Activated T-cell treated with anti-CD3 and anti-CD28 coated beads, Interleukin-2, amount 50 U/mL, for 4 hours (primary cell): ENCODE measurements around the gene FSTL1. TPM values are rescaled to one million over a fixed set of nuclear protein-coding genes. Genes with fewer than 3 reads are reported as not detected.

Experiments used
- ATAC-seq, 2 donors: fragments of 200-7000 bp; cut with Tn5 transposase; one replicate each; pipeline ENCODE4 v1.10.0; 2021
- DNase-seq: peaks from one replicate; pipeline ENCODE4 v3.0.0-alpha.2; 2020
- H3K27me3 Mint-ChIP-seq: one replicate; pipeline ENCODE4 v1.8.0; 2021; ENCODE audit warnings: low read depth, mixed read lengths
- H3K36me3 Mint-ChIP-seq: one replicate; pipeline ENCODE4 v1.8.0; 2022; ENCODE audit warnings: mixed read lengths; ENCODE audit not compliant: insufficient read depth
- H3K4me1 Mint-ChIP-seq: one replicate; pipeline ENCODE4 v1.8.0; 2021; ENCODE audit warnings: low read depth, mixed read lengths
- H3K4me3 Mint-ChIP-seq: one replicate; pipeline ENCODE4 v1.8.0; 2021; ENCODE audit warnings: mild to moderate bottlenecking, moderate library complexity, mixed read lengths
- H3K9me3 Mint-ChIP-seq: one replicate; pipeline ENCODE4 v1.8.0; 2021; ENCODE audit warnings: mixed read lengths
- total RNA-seq, 3 donors: library from RNA; stranded (reverse); gene quantifications; one replicate each; pipeline ENCODE4 v1.2.1, GENCODE V29; 2021

Gene FSTL1
- total RNA-seq, 3 donors from 2014 or later: 0.58 to 1.2 (median 0.91) TPM

DNA sequence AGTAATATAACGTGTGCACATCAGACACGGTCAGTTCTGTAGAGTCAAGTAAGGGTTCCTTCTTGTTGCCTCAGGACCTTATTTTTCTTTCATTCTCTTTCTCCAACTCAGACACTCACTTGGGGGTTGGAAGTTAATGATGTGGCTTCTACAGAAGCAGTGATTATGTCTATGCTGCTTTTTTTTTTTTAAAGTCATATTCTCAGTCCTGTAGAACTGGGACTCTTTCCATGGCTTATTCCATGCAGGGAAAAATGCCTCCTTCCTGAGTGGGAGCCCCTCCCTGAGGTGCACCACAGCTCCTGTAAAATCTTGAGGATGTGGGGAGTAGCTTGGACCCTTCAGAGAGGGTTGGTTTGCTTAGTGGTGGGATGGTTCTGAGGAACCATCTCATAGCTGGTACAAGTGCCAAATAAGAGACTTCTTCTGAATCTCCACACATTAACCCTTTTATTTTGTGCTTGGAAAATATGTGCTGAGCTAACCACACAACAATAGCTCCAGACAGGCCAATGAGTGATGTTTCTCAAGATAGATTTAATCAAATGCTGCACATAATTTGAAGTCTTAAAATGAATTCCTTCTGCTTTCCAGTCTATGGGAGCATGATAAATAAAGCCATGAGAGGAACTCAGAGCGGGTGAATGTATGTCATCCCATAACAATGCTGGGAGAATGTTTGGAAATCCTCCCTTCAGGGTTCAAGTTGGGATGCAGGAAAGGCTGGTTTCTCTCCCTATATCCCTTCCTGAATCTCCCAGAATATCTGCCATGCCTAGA lies 23.3 kb upstream of the FSTL1 start:
- H3K27me3 Mint-ChIP-seq: peaks cover 14% of the 10 kb centered on the region
- ATAC-seq (no peak), DNase-seq (no peak)
- no peaks in the 10 kb centered on the region for H3K36me3 Mint-ChIP-seq
- no peak overlapping the region for H3K4me3 Mint-ChIP-seq
- no peaks in the 10 kb centered on the region for H3K9me3 Mint-ChIP-seq
- no peaks in the 10 kb centered on the region for H3K4me1 Mint-ChIP-seq

DNA sequence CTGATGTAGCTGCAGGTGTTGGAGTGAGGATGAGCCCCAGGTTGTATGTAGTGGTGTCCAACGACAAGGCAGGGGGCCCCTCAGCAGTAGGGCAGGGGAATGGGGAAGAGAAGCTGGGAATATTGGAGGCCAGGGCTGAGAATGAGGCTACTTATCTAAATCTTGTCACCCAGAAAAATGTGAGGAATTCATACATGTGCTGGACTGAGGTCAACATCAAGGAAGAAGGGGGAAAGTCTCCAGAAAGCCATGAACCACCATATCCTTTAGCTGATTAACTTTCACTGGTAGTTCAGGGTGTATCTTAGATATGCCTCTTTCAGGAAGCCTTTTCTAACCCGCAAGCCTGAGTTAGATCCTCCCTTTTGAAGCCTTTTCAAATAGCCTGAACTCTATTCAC lies 22.6 kb upstream of the FSTL1 start:
- ATAC-seq: no peak
- Mint-ChIP-seq H3K27me3 (peaks cover 14% of the 10 kb centered on the region), H3K9me3 (no peaks in the 10 kb centered on the region)

DNA sequence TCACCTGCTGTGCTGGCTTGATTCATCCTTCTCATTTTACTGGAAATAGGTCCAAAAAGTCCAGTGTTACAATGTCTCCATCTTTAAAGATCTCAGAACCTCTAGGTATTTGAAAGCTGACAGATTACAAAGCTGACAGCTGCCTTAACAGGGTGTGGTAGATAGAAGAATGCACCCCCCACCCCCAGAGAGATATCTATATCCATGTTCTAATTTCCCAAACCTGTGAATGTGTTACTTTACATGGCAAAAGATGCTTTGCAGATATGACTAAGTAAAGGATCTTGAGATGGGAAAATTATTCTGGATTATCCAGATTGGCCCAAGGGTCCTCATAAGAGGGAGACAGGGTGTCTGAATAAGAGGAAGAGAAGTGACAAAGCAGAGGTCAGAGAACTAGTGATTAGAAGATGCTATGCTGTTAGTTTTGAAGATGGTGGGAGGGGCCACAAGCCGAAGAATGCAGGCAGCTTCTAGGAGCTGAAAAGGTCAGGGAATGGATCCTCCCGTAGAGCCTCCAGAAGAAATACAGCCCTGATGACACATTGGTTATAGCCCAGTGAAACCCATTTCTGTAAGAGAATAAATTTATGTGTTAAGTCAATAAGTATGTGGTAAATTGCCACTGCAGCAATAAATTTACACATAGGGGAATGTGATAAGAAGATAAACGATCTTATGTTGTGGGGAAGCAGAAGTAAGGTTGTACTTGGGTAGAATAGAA lies 21.5 kb upstream of the FSTL1 start:
- no peak overlapping the region for H3K4me3 Mint-ChIP-seq
- no peaks in the 10 kb centered on the region for H3K9me3 Mint-ChIP-seq
- no peak for DNase-seq
- H3K4me1 Mint-ChIP-seq: no peaks in the 10 kb centered on the region
- H3K36me3 Mint-ChIP-seq: no peaks in the 10 kb centered on the region
- no peak for ATAC-seq
- H3K27me3 Mint-ChIP-seq: peaks cover 13% of the 10 kb centered on the region

More for the DNA sequence above, 22.6 kb upstream of the FSTL1 start:
- no peak for DNase-seq
- Mint-ChIP-seq H3K36me3 (no peaks in the 10 kb centered on the region), H3K4me3 (no peak overlapping the region), H3K4me1 (no peaks in the 10 kb centered on the region)

DNA sequence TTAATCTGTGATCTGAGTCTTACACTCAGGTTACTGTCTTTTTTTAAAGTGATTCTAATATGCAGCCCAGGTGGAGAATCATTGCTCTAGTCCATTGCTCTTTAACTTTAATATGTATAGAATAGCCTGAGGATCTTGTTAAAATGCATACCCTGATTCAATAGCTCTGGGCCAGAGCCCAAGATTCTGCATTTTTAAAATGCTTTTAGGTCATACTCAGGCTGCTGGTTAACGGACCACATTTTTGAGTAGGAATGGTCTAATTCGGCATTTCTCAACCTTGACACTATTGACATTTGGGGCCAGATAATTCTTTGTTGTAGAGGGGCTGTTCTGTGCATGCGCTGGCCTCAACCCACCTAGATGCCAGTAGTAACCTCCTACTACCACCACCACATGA lies 20.9 kb upstream of the FSTL1 start:
- no peaks in the 10 kb centered on the region for H3K36me3 Mint-ChIP-seq
- no peaks in the 10 kb centered on the region for H3K9me3 Mint-ChIP-seq
- ATAC-seq (no peak), DNase-seq (no peak)
- H3K4me1 Mint-ChIP-seq: no peaks in the 10 kb centered on the region
- H3K4me3 Mint-ChIP-seq: no peak overlapping the region
- peaks cover 13% of the 10 kb centered on the region for H3K27me3 Mint-ChIP-seq

DNA sequence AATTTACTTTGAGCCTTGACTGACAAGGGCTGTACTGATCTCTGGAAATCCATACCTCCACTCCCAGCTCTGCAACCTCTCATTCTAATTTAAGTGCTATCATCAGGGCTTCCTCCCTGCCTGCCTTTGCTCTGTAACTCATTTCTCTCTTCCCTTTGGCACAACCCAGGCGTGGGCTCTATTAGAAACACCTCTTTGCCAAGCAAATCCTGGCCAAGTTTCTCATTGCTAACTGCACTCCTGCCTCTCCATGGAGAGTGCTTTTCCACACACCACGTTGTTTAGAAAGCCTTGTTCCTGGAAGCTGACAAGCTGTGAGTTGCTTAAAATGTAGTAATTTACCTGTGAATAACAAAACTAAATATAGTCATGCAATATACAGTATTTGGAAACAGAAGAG lies 20.1 kb upstream of the FSTL1 start:
- Mint-ChIP-seq H3K36me3 (no peaks in the 10 kb centered on the region), H3K4me3 (no peak overlapping the region), H3K27me3 (peaks cover 11% of the 10 kb centered on the region), H3K4me1 (no peaks in the 10 kb centered on the region), H3K9me3 (no peaks in the 10 kb centered on the region)
- no peak for DNase-seq
- ATAC-seq: no peak

DNA sequence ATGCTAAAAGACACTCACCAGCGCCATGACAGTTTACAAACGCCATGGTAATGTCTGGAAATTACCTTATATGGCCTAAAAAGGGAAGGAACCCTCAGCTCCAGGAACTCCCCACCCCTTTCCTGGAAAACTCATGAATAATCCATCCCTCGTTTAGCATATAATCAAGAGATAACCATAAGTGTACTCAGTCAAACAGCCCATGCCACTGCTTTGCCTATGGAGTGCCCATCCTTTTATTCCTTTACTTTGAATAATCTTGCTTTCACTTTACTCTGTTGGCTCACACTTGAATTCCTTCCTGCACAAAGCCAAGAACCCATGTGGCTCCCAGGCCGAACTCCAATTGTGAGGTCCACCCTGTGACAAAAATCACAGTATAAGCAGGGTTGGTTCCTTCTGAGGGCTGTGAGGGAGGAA lies 19.1 kb upstream of the FSTL1 start:
- Mint-ChIP-seq H3K4me3 (no peak overlapping the region), H3K4me1 (no peaks in the 10 kb centered on the region), H3K27me3 (peaks cover 10% of the 10 kb centered on the region), H3K9me3 (no peaks in the 10 kb centered on the region), H3K36me3 (no peaks in the 10 kb centered on the region)
- DNase-seq: no peak
- ATAC-seq: no peak

DNA sequence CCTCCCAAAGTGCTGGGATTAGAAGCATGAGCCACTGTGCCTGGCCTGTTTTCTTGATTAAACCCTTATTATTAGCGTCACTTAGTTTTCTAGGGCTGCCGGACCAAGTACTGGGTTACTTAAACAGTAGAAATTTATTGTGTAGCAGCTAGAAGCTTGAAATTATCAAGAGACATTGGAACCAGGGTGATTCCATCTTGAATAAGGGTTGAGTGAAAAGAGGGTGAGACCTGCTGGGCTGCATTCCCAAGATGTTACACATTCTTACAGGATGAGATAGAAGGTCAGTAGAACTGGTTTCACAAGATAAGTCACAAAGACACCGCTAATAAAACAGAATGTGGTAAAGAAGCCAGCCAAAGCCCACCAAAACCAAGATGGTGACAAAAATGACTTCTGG lies 18.6 kb upstream of the FSTL1 start:
- no peaks in the 10 kb centered on the region for H3K9me3 Mint-ChIP-seq
- H3K4me3 Mint-ChIP-seq: no peak overlapping the region
- DNase-seq: no peak
- no peaks in the 10 kb centered on the region for H3K4me1 Mint-ChIP-seq
- no peak for ATAC-seq
- H3K27me3 Mint-ChIP-seq: peaks cover 10% of the 10 kb centered on the region
- H3K36me3 Mint-ChIP-seq: no peaks in the 10 kb centered on the region

DNA sequence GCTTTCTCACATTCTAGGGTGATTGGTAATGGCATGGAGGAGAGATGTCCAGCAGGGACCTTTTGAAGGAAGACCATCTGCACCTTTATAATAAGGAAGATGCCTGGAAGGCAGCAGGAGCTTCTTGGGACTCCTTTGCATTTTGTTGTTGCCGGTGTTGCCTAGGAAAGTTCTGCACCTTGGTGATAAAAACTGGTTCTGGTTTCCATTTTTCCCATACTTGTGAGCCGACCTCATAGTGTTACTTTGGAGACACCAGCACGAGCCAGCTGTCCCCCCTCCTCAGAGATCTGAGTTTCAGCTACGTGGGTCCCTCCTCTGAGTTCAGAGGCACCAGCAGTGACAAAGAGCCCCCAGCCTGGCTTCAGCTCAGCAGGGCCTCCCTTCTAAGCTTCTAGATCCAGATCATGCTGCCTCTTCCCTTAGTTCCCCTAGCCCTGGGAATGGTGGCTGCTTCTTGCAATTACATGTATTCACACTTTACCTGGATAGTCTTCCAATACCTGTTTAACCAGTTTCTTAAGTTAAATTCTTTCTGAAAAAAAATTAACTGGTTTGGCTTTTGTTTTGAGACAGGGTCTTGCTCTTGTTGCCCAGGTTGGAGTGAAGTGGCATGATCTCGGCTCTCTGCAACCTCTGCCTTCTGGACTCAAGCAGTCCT lies 18.0 kb upstream of the FSTL1 start:
- H3K4me3 Mint-ChIP-seq: no peak overlapping the region
- no peaks in the 10 kb centered on the region for H3K36me3 Mint-ChIP-seq
- no peaks in the 10 kb centered on the region for H3K9me3 Mint-ChIP-seq
- peaks cover 10% of the 10 kb centered on the region for H3K27me3 Mint-ChIP-seq
- ATAC-seq (no peak), DNase-seq (no peak)
- no peaks in the 10 kb centered on the region for H3K4me1 Mint-ChIP-seq

DNA sequence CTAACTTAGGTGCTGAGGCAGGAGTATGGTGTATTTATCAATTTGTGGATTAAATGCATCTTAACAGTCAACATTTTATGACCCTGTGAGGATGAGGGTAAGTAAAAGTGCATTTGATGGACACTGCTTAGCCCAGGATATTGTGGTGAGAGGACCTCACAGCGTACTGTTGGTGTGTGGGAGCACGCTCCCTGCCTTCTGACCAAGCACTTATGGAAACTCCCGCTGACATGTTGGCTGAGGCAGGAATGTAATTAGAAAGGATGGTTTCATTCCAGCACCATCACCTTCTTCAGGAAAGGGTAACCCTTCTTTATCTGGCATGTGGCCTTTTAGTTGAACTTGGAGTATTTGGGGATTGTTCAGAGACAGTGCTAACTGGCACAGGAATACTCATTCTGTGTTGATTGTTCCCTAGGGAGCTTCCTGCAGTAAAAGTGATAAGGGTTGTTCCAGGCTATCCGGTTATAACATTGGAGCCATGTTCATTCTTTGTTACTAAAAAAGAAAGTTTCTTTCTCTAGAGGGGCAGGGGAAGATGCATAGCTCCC lies 11.7 kb upstream of the FSTL1 start:
- ATAC-seq (no peak), DNase-seq (no peak)
- peaks cover 7% of the 10 kb centered on the region for H3K27me3 Mint-ChIP-seq
- no peak overlapping the region for H3K4me3 Mint-ChIP-seq
- no peaks in the 10 kb centered on the region for H3K4me1 Mint-ChIP-seq
- H3K36me3 Mint-ChIP-seq: no peaks in the 10 kb centered on the region
- no peaks in the 10 kb centered on the region for H3K9me3 Mint-ChIP-seq

DNA sequence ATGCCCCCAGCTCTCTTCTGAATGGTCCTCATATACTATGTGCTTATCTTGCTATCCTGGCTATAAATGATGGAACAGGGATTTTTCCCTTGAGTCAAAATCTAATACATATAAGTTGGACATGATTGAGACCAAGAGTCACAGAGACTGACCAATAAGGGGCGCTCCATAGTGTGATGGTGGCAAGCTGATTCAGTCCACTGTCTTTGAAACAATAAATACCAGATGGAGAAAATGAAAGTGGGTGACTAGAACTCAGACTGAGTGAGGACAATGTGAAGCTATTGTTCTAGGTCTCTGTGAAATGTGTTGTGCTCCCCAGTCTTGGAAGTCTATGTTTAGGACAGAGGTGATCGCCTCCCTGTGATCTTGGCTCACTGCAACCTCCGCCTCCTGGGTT lies 10.6 kb upstream of the FSTL1 start:
- DNase-seq (no peak), ATAC-seq (no peak)
- Mint-ChIP-seq H3K27me3 (peaks cover 7% of the 10 kb centered on the region), H3K4me1 (no peaks in the 10 kb centered on the region), H3K4me3 (no peak overlapping the region), H3K9me3 (no peaks in the 10 kb centered on the region), H3K36me3 (no peaks in the 10 kb centered on the region)

DNA sequence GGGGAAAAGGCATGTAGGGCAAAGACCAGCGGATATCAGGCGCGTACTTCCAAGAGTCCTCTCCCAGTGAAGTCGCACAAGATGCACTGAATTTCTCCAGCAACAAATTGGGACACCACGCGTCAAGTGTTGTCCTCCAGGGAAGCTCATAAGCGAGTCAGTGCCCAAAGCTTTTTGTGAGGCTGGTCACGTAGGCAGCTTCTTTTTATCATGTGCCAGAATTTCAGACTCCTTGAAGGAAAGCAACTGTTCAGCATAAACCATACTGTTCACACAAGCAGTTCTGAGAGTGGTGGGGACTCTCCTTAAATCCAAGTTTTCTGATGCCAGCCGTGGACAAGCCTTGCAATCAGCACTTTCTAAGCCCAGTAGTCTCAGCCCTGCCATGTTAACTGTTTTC lies 10.1 kb upstream of the FSTL1 start:
- Mint-ChIP-seq H3K4me3 (no peak overlapping the region), H3K9me3 (no peaks in the 10 kb centered on the region), H3K4me1 (no peaks in the 10 kb centered on the region), H3K27me3 (peaks cover 7% of the 10 kb centered on the region), H3K36me3 (no peaks in the 10 kb centered on the region)
- no peak for ATAC-seq
- DNase-seq: no peak

DNA sequence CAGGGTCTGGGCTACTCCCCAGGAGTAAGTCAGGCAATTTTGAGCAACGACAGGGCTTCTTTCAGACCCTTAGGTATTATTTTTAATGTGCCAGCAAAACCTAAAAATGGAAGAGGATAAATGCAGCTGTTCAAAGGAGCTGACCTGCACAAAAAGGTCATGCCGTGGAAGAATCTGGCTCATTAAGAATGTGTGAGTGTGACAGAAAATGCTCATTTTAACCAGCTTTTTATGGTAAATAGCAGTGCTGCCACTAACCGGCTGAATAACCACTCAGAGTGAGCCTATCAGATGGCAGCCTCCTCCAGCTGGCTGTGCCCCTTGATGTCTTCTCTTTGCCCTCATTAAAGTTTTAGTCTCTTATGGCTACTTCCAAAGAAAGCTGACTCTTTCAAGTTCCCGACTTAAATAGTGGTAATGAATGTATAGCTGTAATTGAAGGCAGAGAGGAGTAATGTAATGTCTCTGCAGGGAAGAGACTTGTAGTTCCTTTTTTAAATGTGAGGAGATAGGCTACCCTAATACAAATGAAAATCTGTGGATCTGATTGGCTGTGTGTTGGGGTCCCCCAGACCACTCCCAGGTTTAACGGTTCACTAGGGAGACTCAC lies 9.5 kb upstream of the FSTL1 start:
- Mint-ChIP-seq H3K36me3 (no peaks in the 10 kb centered on the region), H3K27me3 (peaks cover 7% of the 10 kb centered on the region), H3K9me3 (no peaks in the 10 kb centered on the region)

DNA sequence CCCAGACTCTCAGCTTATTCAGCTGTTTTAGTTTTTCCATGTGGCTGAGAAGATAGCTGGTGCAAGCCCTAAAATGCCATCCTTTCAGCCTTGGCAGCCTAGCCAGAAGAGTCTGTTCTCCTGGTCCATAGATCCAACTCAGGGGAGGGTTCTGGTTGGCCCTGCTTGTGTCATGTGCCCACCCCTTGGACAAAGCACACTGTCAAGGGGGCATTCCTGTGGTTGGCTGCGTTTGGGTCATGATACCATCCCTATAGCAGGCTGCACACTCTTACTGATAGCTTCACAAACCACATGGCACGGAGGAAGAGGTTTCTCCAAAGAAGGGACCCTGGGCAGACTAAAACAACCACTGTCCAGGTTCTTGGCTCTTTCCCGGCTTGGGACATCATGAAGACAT lies 8.4 kb upstream of the FSTL1 start:
- H3K4me1 Mint-ChIP-seq: no peaks in the 10 kb centered on the region
- H3K27me3 Mint-ChIP-seq: peaks cover 5% of the 10 kb centered on the region
- H3K9me3 Mint-ChIP-seq: no peaks in the 10 kb centered on the region
- H3K36me3 Mint-ChIP-seq: no peaks in the 10 kb centered on the region
- DNase-seq (no peak), ATAC-seq (no peak)
- no peak overlapping the region for H3K4me3 Mint-ChIP-seq

More for the DNA sequence above, 9.5 kb upstream of the FSTL1 start:
- Mint-ChIP-seq H3K4me3 (no peak overlapping the region), H3K4me1 (no peaks in the 10 kb centered on the region)
- ATAC-seq (no peak), DNase-seq (no peak)

DNA sequence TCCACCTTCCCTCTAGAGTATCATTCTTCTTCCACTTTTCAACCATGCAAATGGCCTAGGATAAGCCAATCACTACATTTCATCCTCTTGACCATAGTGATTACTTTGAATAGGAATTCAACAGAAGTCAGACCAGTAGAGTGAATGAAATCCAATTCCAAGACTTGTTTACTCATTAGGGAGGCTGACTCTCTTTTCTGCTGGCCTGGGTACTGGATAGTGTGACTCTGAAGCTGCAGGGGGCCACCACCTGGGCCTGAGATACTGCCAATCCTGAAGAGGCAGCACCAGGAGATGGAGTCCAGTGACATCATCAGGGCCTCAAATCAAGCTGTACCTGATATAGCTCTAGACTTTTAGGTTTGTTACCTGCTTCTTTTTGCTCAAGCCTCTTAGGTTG lies 7.0 kb upstream of the FSTL1 start:
- Mint-ChIP-seq H3K9me3 (peaks cover 4% of the 10 kb centered on the region), H3K36me3 (no peaks in the 10 kb centered on the region), H3K27me3 (peaks cover 11% of the 10 kb centered on the region), H3K4me3 (no peak overlapping the region), H3K4me1 (no peaks in the 10 kb centered on the region)
- ATAC-seq (no peak), DNase-seq (no peak)
